Right cardiac atrium (tissue), 5 donors: ENCODE measurements around the gene WWC1. TPM values are rescaled to one million over a fixed set of nuclear protein-coding genes. Genes with fewer than 3 reads are reported as not detected.

ENCODE experiments used
- ATAC-seq, 2 donors: fragments of 200-7000 bp; cut with Tn5 transposase; one replicate each; pipeline versions ENCODE4 v1.8.0 to v1.9.1; 2020; ENCODE audit warnings: moderate library complexity in 2 of 2, mild to moderate bottlenecking in 1 of 2
- DNase-seq, 3 donors: peaks; one replicate each; pipeline ENCODE4 v3.0.0-alpha.2; 2020
- H3K27ac ChIP-seq: one replicate; pipeline ENCODE4 v1.5.1; 2013; ENCODE audit warnings: mild to moderate bottlenecking, low read length, control low read depth, moderate library complexity
- H3K27me3 ChIP-seq: one replicate; pipeline ENCODE4 v1.6.1; 2013; ENCODE audit not compliant: control insufficient read depth, insufficient read depth
- H3K4me1 ChIP-seq: one replicate; pipeline ENCODE4 v1.6.1; 2013; ENCODE audit warnings: low read length; ENCODE audit not compliant: control insufficient read depth, insufficient read depth
- H3K4me3 ChIP-seq: one replicate; pipeline ENCODE4 v1.5.1; 2013; ENCODE audit warnings: low read length, control low read depth
- H3K9me3 ChIP-seq: one replicate; pipeline ENCODE4 v1.6.1; 2013; ENCODE audit warnings: low read length; ENCODE audit not compliant: control insufficient read depth
- WGBS: extraction: QIAGEN DNeasy Blood & Tissue Kit; methylation state at CpG from one replicate; pipeline ENCODE4 v1.1.7; 2013; 5-methylcytosine and 5-hydroxymethylcytosine counted together
- intact Hi-C, 4 donors: fragments of 100-400 bp; cut with DNase I; formaldehyde crosslinking; loops; one replicate each; pipeline versions ENCODE4 v1.11.0 to v1.14.0; 2022 to 2023
- polyA plus RNA-seq: library from polyadenylated mRNA; stranded (reverse); fragments of 200-250 nt; gene quantifications from one replicate; pipeline ENCODE4 v1.2.3, GENCODE V29; 2013
- total RNA-seq, 4 donors: library from RNA; stranded (reverse); fragmentation: NEBNext Ultra II Directional; extraction: Animal tissue kit (Norgen Biotek cat#: 25700); gene quantifications; one replicate each; pipeline ENCODE4 v1.2.1, GENCODE V29; 2021
- donor health status: healthy with polysubstance abuse.
- donor health status: DM: no; HTN: yes; CAD: no.
- donor health status: DM: no; HTN: no; CAD: no.
- donor health status: DM: no; HTN: yes; CAD: no; lungs with severe emphysema.
- donor health status: DM: yes; HTN: yes; CAD: no.

Gene WWC1
- total and polyA plus RNA-seq, 5 donors, result 0.45 to 1.7 (median 1.0) TPM

GRCh38 chr5:168266016-168266415, 25.4 kb upstream of the WWC1 start:
- Histone ChIP-seq H3K27ac (no peak overlapping the region), H3K4me1 (no peaks in the 10 kb centered on the region), H3K27me3 (no peaks in the 10 kb centered on the region), H3K4me3 (no peak overlapping the region), H3K9me3 (no peaks in the 10 kb centered on the region)
- WGBS, result 67% methylated on average over 6 of the region's 6 CpGs
- peak in 2 of 3 donors; percentile 59 for DNase-seq
- ATAC-seq, result peak in 1 of 2 donors; percentile 6
- intact Hi-C loops, result loop anchor here (5.0 to 10.0 kb wide), 2 partner anchors 219 to 221 kb away; partner anchors contain the start of gene RARS1 (in 4 of the 4)

GRCh38 chr5:168268949-168269936, 22.2 kb upstream of the WWC1 start:
- Histone ChIP-seq H3K4me3 (no peak overlapping the region), H3K27ac (no peak overlapping the region), H3K4me1 (no peaks in the 10 kb centered on the region), H3K9me3 (no peaks in the 10 kb centered on the region), H3K27me3 (no peaks in the 10 kb centered on the region)
- intact Hi-C loops, result loop anchor here (5.0 to 10.0 kb wide), 2 partner anchors 216 to 218 kb away; partner anchors contain the start of gene RARS1 (in 4 of the 4)
- DNase-seq (peak; percentile 86 to 93 (median 92)), ATAC-seq (peak; percentile 92 to 93)
- 4% methylated on average over 30 of the region's 30 CpGs for WGBS

- intact Hi-C loops, result loop anchor here (5.0 to 10.0 kb wide), 2 partner anchors 215 to 217 kb away; partner anchors contain the start of gene RARS1 (in 4 of the 4)
- 42% methylated on average over 3 of the region's 3 CpGs for WGBS
- DNase-seq (no peak), ATAC-seq (peak in 1 of 2 donors; percentile 24)
- Histone ChIP-seq H3K27ac (no peak overlapping the region), H3K27me3 (no peaks in the 10 kb centered on the region), H3K4me3 (no peak overlapping the region), H3K9me3 (no peaks in the 10 kb centered on the region), H3K4me1 (no peaks in the 10 kb centered on the region)
Observed at GRCh38 chr5:168269937-168270330, 21.5 kb upstream of the WWC1 start.

GRCh38 chr5:168270476-168270875, 21.0 kb upstream of the WWC1 start:
- H3K4me1 ChIP-seq, result no peaks in the 10 kb centered on the region
- WGBS, result 62% methylated on average over 3 of the region's 3 CpGs
- no peak overlapping the region for H3K4me3 ChIP-seq
- DNase-seq (no peak), ATAC-seq (no peak)
- no peaks in the 10 kb centered on the region for H3K9me3 ChIP-seq
- H3K27ac ChIP-seq, result no peak overlapping the region
- no peaks in the 10 kb centered on the region for H3K27me3 ChIP-seq
- intact Hi-C loops, result no loop called here

GRCh38 chr5:168273056-168273980, 18.1 kb upstream of the WWC1 start:
- H3K27ac ChIP-seq, result no peak overlapping the region
- no peak overlapping the region for H3K4me3 ChIP-seq
- intact Hi-C loops, result no loop called here
- ATAC-seq, result no peak
- H3K4me1 ChIP-seq, result no peaks in the 10 kb centered on the region
- DNase-seq, result no peak
- H3K9me3 ChIP-seq, result no peaks in the 10 kb centered on the region
- no peaks in the 10 kb centered on the region for H3K27me3 ChIP-seq
- 90% methylated on average over 3 of the region's 3 CpGs for WGBS

GRCh38 chr5:168274406-168274805, 17.0 kb upstream of the WWC1 start:
- Histone ChIP-seq H3K27me3 (no peaks in the 10 kb centered on the region), H3K4me1 (no peaks in the 10 kb centered on the region), H3K4me3 (no peak overlapping the region), H3K9me3 (no peaks in the 10 kb centered on the region), H3K27ac (no peak overlapping the region)
- no peak for ATAC-seq
- WGBS, result 98% methylated on average over 1 of the region's 1 CpG
- no peak for DNase-seq
- intact Hi-C loops, result no loop called here

GRCh38 chr5:168275940-168276339, 15.5 kb upstream of the WWC1 start:
- intact Hi-C loops, result loop anchor here in 1 of 4 donors (5.0 kb wide), 1 partner anchor 261 kb away; no protein-coding TSS in a partner anchor

GRCh38 chr5:168282120-168282519, 9.3 kb upstream of the WWC1 start:
- Histone ChIP-seq H3K4me3 (no peak overlapping the region), H3K9me3 (peaks cover 6% of the 10 kb centered on the region), H3K27me3 (no peaks in the 10 kb centered on the region), H3K27ac (no peak overlapping the region), H3K4me1 (no peaks in the 10 kb centered on the region)
- DNase-seq, result no peak
- 35% methylated on average over 7 of the region's 7 CpGs for WGBS
- intact Hi-C loops, result no loop called here
- ATAC-seq, result peak in 1 of 2 donors; percentile 29

More at GRCh38 chr5:168275940-168276339, 15.5 kb upstream of the WWC1 start:
- Histone ChIP-seq H3K4me1 (no peaks in the 10 kb centered on the region), H3K4me3 (no peak overlapping the region), H3K27me3 (no peaks in the 10 kb centered on the region), H3K9me3 (no peaks in the 10 kb centered on the region), H3K27ac (no peak overlapping the region)
- WGBS, result 64% methylated on average over 5 of the region's 5 CpGs
- no peak for ATAC-seq
- no peak for DNase-seq

GRCh38 chr5:168284809-168285208, 6.6 kb upstream of the WWC1 start:
- intact Hi-C loops, result no loop called here
- DNase-seq (no peak), ATAC-seq (no peak)
- Histone ChIP-seq H3K9me3 (peaks cover 6% of the 10 kb centered on the region), H3K27ac (no peak overlapping the region), H3K4me1 (no peaks in the 10 kb centered on the region), H3K4me3 (no peak overlapping the region), H3K27me3 (no peaks in the 10 kb centered on the region)
- 76% methylated on average over 4 of the region's 4 CpGs for WGBS

- WGBS, result 88% methylated on average over 2 of the region's 2 CpGs
Observed at GRCh38 chr5:168285696-168286095, 5.7 kb upstream of the WWC1 start.

More at GRCh38 chr5:168285696-168286095, 5.7 kb upstream of the WWC1 start:
- Histone ChIP-seq H3K4me3 (no peak overlapping the region), H3K4me1 (no peaks in the 10 kb centered on the region), H3K27ac (no peak overlapping the region), H3K27me3 (no peaks in the 10 kb centered on the region), H3K9me3 (peaks cover 6% of the 10 kb centered on the region)
- ATAC-seq (no peak), DNase-seq (no peak)
- intact Hi-C loops, result no loop called here
